IMR-90 (cell line): ENCODE measurements around the gene ATP4A. TPM values are rescaled to one million over a fixed set of nuclear protein-coding genes. Genes with fewer than 3 reads are reported as not detected.

ENCODE experiments used
- ATAC-seq: fragments of 200-7000 bp; cut with Tn5 transposase; 2 replicates; pipeline ENCODE4 v1.9.1; 2020; ENCODE audit warnings: low read depth, mild to moderate bottlenecking, moderate library complexity
- BruUV-seq: library from RNA; stranded (reverse); fragments of 400-500 nt; replicated peaks from 2 replicates; lab custom pipeline; 2021; lab: Mats Ljungman, UMichigan
- CTCF ChIA-PET: fragments of 300-600 bp; formaldehyde crosslinking; extraction: SDS; loops from one replicate; lab custom pipeline; 2021; ENCODE audit warnings: antibody characterized with exemption; lab: Yijun Ruan, JAX
- POLR2A ChIA-PET: fragments of 300-600 bp; sonication (Branson Sonifier 250); formaldehyde crosslinking; loops from one replicate; lab custom pipeline; 2022; ENCODE audit warnings: antibody characterized with exemption; ENCODE audit not compliant: unreplicated experiment; lab: Charles Lee
- DNase-seq: peaks from one replicate; pipeline ENCODE4 v3.0.0; 2013
- H2AFZ ChIP-seq: replicated peaks from 2 replicates; pipeline ENCODE3; 2013; ENCODE audit warnings: low read length, mild to moderate bottlenecking; ENCODE audit not compliant: poor library complexity
- H2AK5ac ChIP-seq: 2 replicates; pipeline ENCODE4 v1.6.1; 2013; ENCODE audit warnings: low read depth, low read length, inconsistent platforms
- H2AK9ac ChIP-seq: replicated peaks from 2 replicates; pipeline ENCODE3; 2013; ENCODE audit warnings: mild to moderate bottlenecking, low read depth, low read length, moderate library complexity; ENCODE audit not compliant: poor library complexity
- H2BK120ac ChIP-seq: 2 replicates; pipeline ENCODE4 v1.6.1; 2013; ENCODE audit warnings: low read depth, low read length, inconsistent platforms
- H2BK15ac ChIP-seq: 3 replicates; pipeline ENCODE4 v1.6.1; 2013; ENCODE audit warnings: low read depth, low read length, inconsistent platforms
- H2BK20ac ChIP-seq: 2 replicates; pipeline ENCODE4 v1.6.1; 2013; ENCODE audit warnings: low read depth, mild to moderate bottlenecking, inconsistent platforms, low read length, moderate library complexity
- H2BK5ac ChIP-seq: 2 replicates; pipeline ENCODE4 v1.6.1; 2013; ENCODE audit warnings: mild to moderate bottlenecking, low read depth, low read length, inconsistent platforms; ENCODE audit not compliant: poor library complexity, severe bottlenecking
- H3K14ac ChIP-seq: replicated peaks from 2 replicates; pipeline ENCODE4 v1.6.1; 2013; ENCODE audit warnings: low read depth, low read length, inconsistent platforms
- H3K18ac ChIP-seq: 2 replicates; pipeline ENCODE4 v1.6.1; 2013; ENCODE audit warnings: low read depth, low read length, control low read depth
- H3K23ac ChIP-seq: 2 replicates; pipeline ENCODE4 v1.6.1; 2013; ENCODE audit warnings: low read depth, low read length, inconsistent platforms
- H3K27ac ChIP-seq: 2 replicates; pipeline ENCODE4 v1.5.1; 2013; ENCODE audit warnings: mild to moderate bottlenecking, control low read depth, low read length; ENCODE audit not compliant: insufficient read depth
- H3K27me3 ChIP-seq: 2 replicates; pipeline ENCODE4 v1.6.1; 2013; ENCODE audit warnings: low read length; ENCODE audit not compliant: control insufficient read depth, insufficient read depth
- H3K36me3 ChIP-seq: 2 replicates; pipeline ENCODE4 v1.6.1; 2013; ENCODE audit warnings: low read length, mixed read lengths; ENCODE audit not compliant: control insufficient read depth, insufficient read depth
- H3K4ac ChIP-seq: 2 replicates; pipeline ENCODE4 v1.6.1; 2013; ENCODE audit warnings: low read depth, low read length, inconsistent platforms
- H3K4me1 ChIP-seq: 2 replicates; pipeline ENCODE4 v1.6.1; 2013; ENCODE audit warnings: low read length, mixed read lengths; ENCODE audit not compliant: control insufficient read depth, insufficient read depth
- H3K4me2 ChIP-seq: 2 replicates; pipeline ENCODE4 v1.6.1; 2013; ENCODE audit warnings: low read depth, mild to moderate bottlenecking, control low read depth, low read length, moderate library complexity
- H3K4me3 ChIP-seq: 2 replicates; pipeline ENCODE4 v1.5.1; 2013; ENCODE audit warnings: low read depth, mild to moderate bottlenecking, control low read depth, low read length, moderate library complexity; ENCODE audit not compliant: insufficient read depth
- H3K56ac ChIP-seq: 2 replicates; pipeline ENCODE4 v1.6.1; 2013; ENCODE audit warnings: low read length, inconsistent platforms; ENCODE audit not compliant: insufficient read depth; ENCODE audit errors: extremely low read depth
- H3K79me1 ChIP-seq, 2 experiments: 2 replicates each; pipeline ENCODE4 v1.6.1; 2013; ENCODE audit warnings: low read length in 2 of 2, inconsistent platforms in 1 of 2, low read depth in 1 of 2
- H3K9ac ChIP-seq: 2 replicates; pipeline ENCODE4 v1.6.1; 2013; ENCODE audit warnings: low read depth, low read length, control low read depth
- H3K9me1 ChIP-seq: 2 replicates; pipeline ENCODE4 v1.6.1; 2013; ENCODE audit warnings: low read length, inconsistent platforms; ENCODE audit not compliant: insufficient read depth
- H3K9me3 ChIP-seq: 2 replicates; pipeline ENCODE4 v1.6.1; 2013; ENCODE audit warnings: low read length; ENCODE audit not compliant: control insufficient read depth, insufficient read depth
- H4K20me1 ChIP-seq: 2 replicates; pipeline ENCODE4 v1.6.1; 2013; ENCODE audit warnings: low read length, inconsistent platforms; ENCODE audit not compliant: insufficient read depth
- H4K5ac ChIP-seq: 2 replicates; pipeline ENCODE4 v1.6.1; 2013; ENCODE audit warnings: mild to moderate bottlenecking, low read depth, low read length, control low read depth
- H4K8ac ChIP-seq, 2 experiments: 2 replicates each; pipeline ENCODE4 v1.6.1; 2013; ENCODE audit warnings: low read depth in 2 of 2, low read length in 2 of 2, control low read depth in 1 of 2, inconsistent platforms in 1 of 2
- H4K91ac ChIP-seq: 2 replicates; pipeline ENCODE4 v1.6.1; 2013; ENCODE audit warnings: low read depth, low read length, inconsistent platforms; ENCODE audit not compliant: insufficient read depth
- CEBPB ChIP-seq: IDR thresholded peaks from 2 replicates; pipeline ENCODE4 v1.6.1; 2012; ENCODE audit warnings: low read depth, low read length, improper control_type of control experiment
- MAFK ChIP-seq: IDR thresholded peaks from 2 replicates; pipeline ENCODE4 v1.6.1; 2012; ENCODE audit warnings: low read depth, low read length, improper control_type of control experiment
- RFX5 ChIP-seq: IDR thresholded peaks from 2 replicates; pipeline ENCODE4 v1.8.0; 2012; ENCODE audit warnings: low read depth, mild to moderate bottlenecking, low read length, moderate library complexity
- SMC3 ChIP-seq: fragments of 150-350 bp; IDR thresholded peaks from 2 replicates; pipeline ENCODE4 v1.6.1; 2016; ENCODE audit warnings: low read depth, mild to moderate bottlenecking, antibody characterized with exemption, low read length, moderate library complexity
- WGBS, 2 experiments: methylation state at CpG; one replicate each; pipeline versions ENCODE4 v1.1.5 to v1.1.7; 2013; ENCODE audit warnings: missing lambda C conversion rate in 2 of 2; ENCODE audit not compliant: insufficient read length in 1 of 2; ENCODE audit errors: extremely low coverage in 2 of 2; 5-methylcytosine and 5-hydroxymethylcytosine counted together
- dilution Hi-C: fragments of 300-500 bp; cut with HindIII; formaldehyde crosslinking; loops from one replicate; pipeline ENCODE4 v1.14.3; 2018; ENCODE audit warnings: low sequenced_read_pairs; ENCODE audit not compliant: unreplicated experiment
- in situ Hi-C: fragments of 300-500 bp; cut with MboI; formaldehyde crosslinking; loops from 3 replicates; pipeline ENCODE4 v1.14.3; 2019; ENCODE audit warnings: low sequenced_read_pairs, inconsistent platforms, mixed read lengths
- intact Hi-C: fragments of 100-400 bp; cut with micrococcal nuclease; formaldehyde crosslinking; loops from 2 replicates; pipeline ENCODE4 v1.10.0; 2022
- polyA plus RNA-seq, 3 experiments: library from polyadenylated mRNA; depleted of rRNA; stranded (reverse); fragments of >200 nt; gene quantifications; 2 replicates each; pipeline ENCODE4 v1.2.3, GENCODE V29; 2012; ENCODE audit warnings: low replicate concordance in 1 of 3
- total RNA-seq: library from RNA; depleted of rRNA; stranded (reverse); fragments of >200 nt; gene quantifications from 2 replicates; pipeline ENCODE4 v1.2.3, GENCODE V29; 2012
- TF ChIP-seq, protein P1 (sequence below): fragments of 150-350 bp; IDR thresholded peaks from 2 replicates; pipeline ENCODE4 v1.6.1; 2017; ENCODE audit warnings: mild to moderate bottlenecking, antibody characterized with exemption, low read length, low read depth
- TF ChIP-seq, protein P2 (sequence below): fragments of 150-350 bp; IDR thresholded peaks from 2 replicates; pipeline ENCODE4 v1.6.1; 2016; ENCODE audit warnings: low read depth, mild to moderate bottlenecking, low read length, moderate library complexity, borderline replicate concordance

Gene ATP4A
- total and polyA plus RNA-seq, 2 of the 4 experiments (the other 2 are of a cell fraction): not detected

DNA sequence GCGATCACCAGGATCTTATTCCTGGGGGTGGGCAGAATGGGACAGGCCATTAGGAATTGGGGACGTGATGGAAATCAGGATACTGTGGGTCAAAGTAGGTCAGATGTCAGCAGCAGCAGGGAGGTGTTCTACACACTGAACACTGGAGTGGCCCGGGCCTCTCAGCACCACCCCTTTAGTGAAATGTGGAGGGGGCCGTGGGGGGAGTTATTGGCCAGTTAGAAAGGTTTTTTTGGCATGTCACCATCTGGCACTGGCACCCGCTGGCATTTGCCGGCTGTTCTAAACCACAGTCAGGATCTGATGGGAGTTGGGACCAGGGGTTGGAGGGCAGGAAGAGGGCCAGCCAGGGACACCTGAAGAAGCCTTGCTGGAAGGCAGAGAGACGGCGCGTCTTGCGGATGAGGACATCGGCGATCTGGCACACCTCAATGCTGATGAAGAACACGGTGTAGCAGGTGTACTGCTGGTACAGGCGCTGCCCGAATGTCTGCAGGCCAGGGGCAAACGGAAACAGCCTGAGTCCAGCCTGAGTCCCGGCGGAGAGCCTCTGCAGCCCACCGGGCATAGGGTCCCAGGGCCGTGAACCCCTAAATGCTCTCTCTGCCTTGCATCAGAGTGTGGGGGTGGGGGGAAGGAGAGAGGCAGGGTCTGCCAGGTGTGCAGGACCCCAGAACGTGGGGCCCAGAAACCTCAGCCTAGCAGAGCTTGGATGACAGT, 12.2 kb downstream of the ATP4A start:
- Histone ChIP-seq H3K4me1 (peaks cover 2% of the 10 kb centered on the region; the same call in 1 of the 2 replicates), H4K20me1 (0 out of 2 replicates have a peak, but pooled peaks cover 7% of the 10 kb centered on the region), H3K36me3 (peaks cover 4% of the 10 kb centered on the region; the same call in 1 of the 2 replicates), H2BK20ac (no peak overlapping the region), H4K91ac (no peak overlapping the region), H3K18ac (no peak overlapping the region), H3K79me1 (peaks cover 12 to 18% of the 10 kb centered on the region in 2 experiments), H2BK120ac (no peak overlapping the region), H2BK5ac (no peak overlapping the region), H2AK9ac (no peak overlapping the region), H3K27ac (no peak overlapping the region), H4K8ac (no peak overlapping the region), H2BK15ac (no peak overlapping the region), H4K5ac (no peak overlapping the region), H3K23ac (no peak overlapping the region), H2AFZ (no peak overlapping the region), H3K9me3 (no peaks in the 10 kb centered on the region), H3K56ac (no peak overlapping the region), H3K9me1 (no peaks in the 10 kb centered on the region), H3K4me3 (no peak overlapping the region), H3K4me2 (no peak overlapping the region), H3K27me3 (peaks cover 7% of the 10 kb centered on the region), H3K4ac (no peak overlapping the region), H2AK5ac (no peak overlapping the region), H3K9ac (no peak overlapping the region), H3K14ac (no peak overlapping the region)
- intact Hi-C loops: no loop called here
- TF ChIP-seq MAFK (no peak), CEBPB (no peak), RFX5 (no peak), SMC3 (no peak)
- TF ChIP-seq, protein P1, sequence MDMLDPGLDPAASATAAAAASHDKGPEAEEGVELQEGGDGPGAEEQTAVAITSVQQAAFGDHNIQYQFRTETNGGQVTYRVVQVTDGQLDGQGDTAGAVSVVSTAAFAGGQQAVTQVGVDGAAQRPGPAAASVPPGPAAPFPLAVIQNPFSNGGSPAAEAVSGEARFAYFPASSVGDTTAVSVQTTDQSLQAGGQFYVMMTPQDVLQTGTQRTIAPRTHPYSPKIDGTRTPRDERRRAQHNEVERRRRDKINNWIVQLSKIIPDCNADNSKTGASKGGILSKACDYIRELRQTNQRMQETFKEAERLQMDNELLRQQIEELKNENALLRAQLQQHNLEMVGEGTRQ: no peak
- TF ChIP-seq, protein P2, sequence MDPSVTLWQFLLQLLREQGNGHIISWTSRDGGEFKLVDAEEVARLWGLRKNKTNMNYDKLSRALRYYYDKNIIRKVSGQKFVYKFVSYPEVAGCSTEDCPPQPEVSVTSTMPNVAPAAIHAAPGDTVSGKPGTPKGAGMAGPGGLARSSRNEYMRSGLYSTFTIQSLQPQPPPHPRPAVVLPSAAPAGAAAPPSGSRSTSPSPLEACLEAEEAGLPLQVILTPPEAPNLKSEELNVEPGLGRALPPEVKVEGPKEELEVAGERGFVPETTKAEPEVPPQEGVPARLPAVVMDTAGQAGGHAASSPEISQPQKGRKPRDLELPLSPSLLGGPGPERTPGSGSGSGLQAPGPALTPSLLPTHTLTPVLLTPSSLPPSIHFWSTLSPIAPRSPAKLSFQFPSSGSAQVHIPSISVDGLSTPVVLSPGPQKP: no peak
- in situ Hi-C loops: no loop called here
- DNase-seq: no peak
- POLR2A ChIA-PET: no interaction called here
- BruUV-seq: no TSS peak
- WGBS, 2 experiments: 93% methylated on average over 14 of the region's 21 CpGs; no CpG with 5 or more reads in 1 of the 2 experiments
- CTCF ChIA-PET: no interaction called here
- no peak for ATAC-seq
- dilution Hi-C loops: no loop called here
